Osteoblast (primary cell): ENCODE results near the gene CEMIP2. TPM values are rescaled to one million over a fixed set of nuclear protein-coding genes. Genes with fewer than 3 reads are reported as not detected.

Experiments used
- DNase-seq: peaks from one replicate; pipeline ENCODE4 v3.0.0; 2011; ENCODE audit warnings: low spot score, mixed read lengths; ENCODE audit not compliant: insufficient read length; ENCODE audit errors: missing footprints
- H2AFZ ChIP-seq: 2 replicates; pipeline ENCODE4 v1.6.0; 2011; ENCODE audit warnings: mild to moderate bottlenecking, low read length
- H3K27ac ChIP-seq: 2 replicates; pipeline ENCODE4 v1.5.1; 2011; ENCODE audit warnings: mild to moderate bottlenecking, low read depth, low read length, moderate library complexity
- H3K27me3 ChIP-seq: 2 replicates; pipeline ENCODE4 v1.6.0; 2012; ENCODE audit warnings: mild to moderate bottlenecking, control low read depth, inconsistent platforms, low read length, moderate library complexity; ENCODE audit not compliant: insufficient read depth
- H3K36me3 ChIP-seq: 2 replicates; pipeline ENCODE4 v1.5.1; 2011; ENCODE audit warnings: mild to moderate bottlenecking, low read length, control low read depth, moderate library complexity; ENCODE audit not compliant: insufficient read depth
- H3K4me1 ChIP-seq: 2 replicates; pipeline ENCODE4 v1.5.1; 2011; ENCODE audit warnings: mild to moderate bottlenecking, low read length, control low read depth, moderate library complexity; ENCODE audit not compliant: insufficient read depth
- H3K4me2 ChIP-seq: 2 replicates; pipeline ENCODE4 v1.6.0; 2011; ENCODE audit warnings: mild to moderate bottlenecking, low read length; ENCODE audit not compliant: insufficient read depth
- H3K4me3 ChIP-seq: fragments of 200-600 bp; sonication (generic); 3 replicates; pipeline ENCODE4 v1.5.1; 2012; ENCODE audit warnings: mild to moderate bottlenecking, low read length, inconsistent platforms; ENCODE audit not compliant: insufficient read depth
- H3K79me2 ChIP-seq: 2 replicates; pipeline ENCODE4 v1.6.0; 2012; ENCODE audit warnings: mild to moderate bottlenecking, low read length, control low read depth, inconsistent platforms; ENCODE audit not compliant: insufficient read depth
- H3K9me3 ChIP-seq: 2 replicates; pipeline ENCODE4 v1.5.1; 2011; ENCODE audit warnings: low read depth, low read length, control low read depth
- H4K20me1 ChIP-seq: 2 replicates; pipeline ENCODE4 v1.6.0; 2012; ENCODE audit warnings: mild to moderate bottlenecking, low read length, control low read depth; ENCODE audit not compliant: insufficient read depth
- CTCF ChIP-seq: IDR thresholded peaks from 2 replicates; pipeline ENCODE4 v1.5.1; 2011; ENCODE audit warnings: mild to moderate bottlenecking, low read depth, low read length, moderate library complexity; ENCODE audit errors: extremely low read depth
- total RNA-seq: library from RNA; depleted of rRNA; stranded (reverse); fragments of >200 nt; gene quantifications from 2 replicates; pipeline ENCODE4 v1.2.3, GENCODE V29; 2012

The CEMIP2 gene
- total RNA-seq, 1 donor: 66.2 TPM

GRCh38 chr9:71755869-71756268, 12.4 kb downstream of the CEMIP2 start:
- no peak for TF ChIP-seq CTCF
- peaks cover 49% of the 10 kb centered on the region for H4K20me1 ChIP-seq
- H2AFZ ChIP-seq: no peak overlapping the region
- peaks cover 91% of the 10 kb centered on the region for H3K79me2 ChIP-seq
- H3K4me1 ChIP-seq: peaks cover 7% of the 10 kb centered on the region
- no peak overlapping the region for H3K4me2 ChIP-seq
- H3K27me3 ChIP-seq: no peaks in the 10 kb centered on the region
- no peak for DNase-seq
- H3K27ac ChIP-seq: no peak overlapping the region
- H3K9me3 ChIP-seq: no peaks in the 10 kb centered on the region
- H3K36me3 ChIP-seq: no peaks in the 10 kb centered on the region
- H3K4me3 ChIP-seq: no peak overlapping the region

GRCh38 chr9:71755230-71755629, 13.1 kb downstream of the CEMIP2 start:
- peaks cover 88% of the 10 kb centered on the region for H3K79me2 ChIP-seq
- no peak for DNase-seq

GRCh38 chr9:71754151-71754550, 14.2 kb downstream of the CEMIP2 start:
- Histone ChIP-seq H3K4me3 (no peak overlapping the region), H3K4me2 (no peak overlapping the region), H2AFZ (no peak overlapping the region), H3K36me3 (peaks cover 5% of the 10 kb centered on the region), H3K9me3 (no peaks in the 10 kb centered on the region), H3K27me3 (no peaks in the 10 kb centered on the region), H3K27ac (no peak overlapping the region), H4K20me1 (peaks cover 44% of the 10 kb centered on the region), H3K4me1 (peaks cover 8% of the 10 kb centered on the region), H3K79me2 (peaks cover 88% of the 10 kb centered on the region)
- TF ChIP-seq CTCF: no peak
- no peak for DNase-seq

More at GRCh38 chr9:71755230-71755629, 13.1 kb downstream of the CEMIP2 start:
- Histone ChIP-seq H3K4me1 (peaks cover 7% of the 10 kb centered on the region), H3K27ac (no peak overlapping the region), H3K27me3 (no peaks in the 10 kb centered on the region), H4K20me1 (peaks cover 44% of the 10 kb centered on the region), H2AFZ (no peak overlapping the region), H3K36me3 (no peaks in the 10 kb centered on the region), H3K9me3 (no peaks in the 10 kb centered on the region), H3K4me2 (no peak overlapping the region), H3K4me3 (no peak overlapping the region)
- no peak for TF ChIP-seq CTCF

GRCh38 chr9:71752928-71753327, 15.4 kb downstream of the CEMIP2 start:
- no peak overlapping the region for H3K27ac ChIP-seq
- peaks cover 18% of the 10 kb centered on the region for H3K4me1 ChIP-seq
- no peak overlapping the region for H3K4me2 ChIP-seq
- no peak overlapping the region for H3K4me3 ChIP-seq
- no peaks in the 10 kb centered on the region for H3K27me3 ChIP-seq
- no peak overlapping the region for H2AFZ ChIP-seq
- no peak for TF ChIP-seq CTCF
- peaks cover 5% of the 10 kb centered on the region for H3K36me3 ChIP-seq
- H4K20me1 ChIP-seq: peaks cover 37% of the 10 kb centered on the region
- no peaks in the 10 kb centered on the region for H3K9me3 ChIP-seq
- H3K79me2 ChIP-seq: peaks cover 76% of the 10 kb centered on the region
- no peak for DNase-seq
